Amniotic stem cell (primary cell): Measurements from ENCODE around the gene ACOX2.
A peak's percentile ranks its signal among the peaks of the same experiment; 100 is the strongest.

Experiments
- DNase-seq: peaks from one replicate; lab custom pipeline; 2025; lab: John Stamatoyannopoulos, UW

The ACOX2 gene

DNA sequence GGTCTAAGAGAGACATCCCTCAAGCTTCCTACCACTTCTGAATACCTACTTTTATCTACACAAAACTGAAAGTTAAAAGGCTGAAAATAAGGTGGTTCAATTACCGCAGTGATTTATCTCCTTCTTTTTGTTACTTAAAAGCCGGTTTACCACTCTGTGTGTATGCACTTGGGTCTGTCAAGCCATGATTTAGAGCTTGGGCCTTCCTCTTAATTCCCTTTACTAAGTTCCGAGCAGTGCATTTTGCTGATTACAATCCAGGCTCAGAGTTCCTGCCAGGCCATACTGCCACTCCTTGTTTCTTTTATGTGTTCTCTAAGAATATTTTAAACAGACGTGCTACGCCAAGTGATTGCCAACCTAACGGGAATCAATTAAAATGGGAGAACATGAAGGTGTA lies 28.6 kb downstream of the ACOX2 start:
- no peak for DNase-seq

DNA sequence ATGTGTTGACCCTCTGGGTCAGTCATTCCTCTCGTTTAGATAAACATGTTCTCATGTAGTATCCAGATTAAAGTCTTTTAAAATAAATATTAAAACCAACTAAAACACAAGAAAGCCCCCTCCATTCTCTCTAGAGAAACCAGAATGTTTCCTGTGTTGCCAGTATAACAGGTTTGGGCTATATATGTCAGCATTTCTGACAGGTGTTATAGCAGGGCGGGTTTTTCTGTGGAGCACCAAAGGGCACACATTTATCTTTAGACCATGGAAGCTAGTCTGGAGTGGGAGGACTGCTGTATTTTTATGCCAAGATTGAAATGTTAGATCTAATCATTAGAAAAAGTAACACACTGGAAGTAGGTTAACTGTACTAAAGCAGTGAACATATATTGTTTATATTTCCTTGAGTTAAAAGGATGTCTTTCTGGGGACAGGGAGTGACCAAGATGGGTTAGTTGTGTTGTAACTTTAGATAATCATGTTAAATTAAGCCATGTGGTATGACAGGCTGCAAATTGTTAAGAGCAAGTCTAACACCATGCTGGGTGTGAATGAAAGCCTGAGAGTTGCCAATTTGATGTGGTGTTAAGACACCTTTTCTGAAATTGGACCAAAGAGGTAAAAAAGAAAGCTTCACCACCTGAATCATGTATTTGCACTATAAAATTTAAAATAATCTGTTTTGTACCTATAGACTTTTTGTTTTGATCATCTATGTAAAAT lies 29.5 kb downstream of the ACOX2 start:
- DNase-seq, result no peak

DNA sequence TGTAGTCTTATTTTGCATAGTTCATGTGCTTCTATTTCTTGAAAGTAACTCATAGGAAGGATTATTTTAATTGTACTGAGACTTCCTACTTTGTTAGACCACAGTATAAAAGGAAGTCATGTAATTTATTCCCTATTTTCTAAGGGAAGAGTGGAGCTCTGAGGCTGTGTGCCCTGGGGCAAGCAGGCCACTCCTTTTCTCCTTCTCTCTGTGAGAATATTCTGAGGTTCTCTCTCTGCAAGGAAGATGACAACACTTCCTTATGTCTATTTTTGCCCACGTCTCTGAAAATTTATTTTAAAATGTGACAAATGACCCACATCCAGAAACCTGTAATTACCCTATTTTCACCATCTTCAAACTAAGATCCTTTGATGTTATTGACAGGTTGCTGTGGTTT lies 34.1 kb downstream of the ACOX2 start:
- DNase-seq, result no peak

DNA sequence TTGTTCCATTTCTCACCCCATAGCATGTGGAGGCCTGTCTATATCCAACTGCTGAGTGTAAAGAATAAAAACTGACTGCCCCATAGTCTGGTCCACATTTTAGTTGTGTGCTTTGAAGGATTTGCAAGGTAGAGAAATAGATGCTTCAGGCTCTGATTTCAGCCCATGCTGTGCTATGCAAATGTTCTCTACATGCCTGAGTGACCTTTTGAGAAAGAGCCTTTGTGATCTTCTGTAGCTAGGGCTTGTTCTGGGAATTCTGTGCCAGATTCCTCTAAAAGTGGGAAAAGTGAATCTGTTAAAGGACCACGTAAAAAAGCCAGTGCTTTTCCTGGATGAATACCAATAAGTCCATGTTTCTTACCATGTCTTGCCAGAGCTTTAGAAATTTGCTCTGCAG lies 39.9 kb downstream of the ACOX2 start:
- no peak for DNase-seq

DNA sequence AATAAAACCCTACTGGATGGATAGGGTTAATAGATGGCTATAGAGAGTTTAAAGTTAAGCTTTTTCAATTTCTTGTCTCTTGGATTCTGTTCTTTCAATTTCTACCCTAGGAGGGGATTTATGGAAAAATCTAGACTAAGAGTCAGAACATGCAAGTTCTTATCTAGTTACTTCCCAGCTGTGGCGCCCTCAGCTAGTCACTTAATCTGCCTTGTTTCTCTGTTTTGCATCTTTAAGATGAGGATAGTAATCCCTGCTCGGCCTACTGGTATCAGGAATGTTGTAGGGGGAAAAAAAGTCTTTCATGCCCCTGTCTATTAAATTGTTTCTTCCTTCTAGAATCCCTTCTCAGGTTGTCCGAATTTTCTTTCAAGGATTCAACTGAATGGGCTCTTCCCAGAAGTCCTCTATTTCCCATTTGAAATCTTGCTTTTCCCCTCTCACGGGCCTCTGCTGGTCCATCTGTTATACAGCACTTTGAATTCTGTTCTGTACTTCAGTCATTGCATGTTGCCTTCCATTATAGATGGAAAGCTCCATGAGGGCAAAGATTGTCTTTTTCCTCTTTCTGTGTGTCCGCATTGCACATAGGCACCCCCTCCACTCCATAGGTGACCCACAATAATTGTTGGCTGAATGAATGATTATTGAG lies 40.7 kb downstream of the ACOX2 start:
- no peak for DNase-seq

DNA sequence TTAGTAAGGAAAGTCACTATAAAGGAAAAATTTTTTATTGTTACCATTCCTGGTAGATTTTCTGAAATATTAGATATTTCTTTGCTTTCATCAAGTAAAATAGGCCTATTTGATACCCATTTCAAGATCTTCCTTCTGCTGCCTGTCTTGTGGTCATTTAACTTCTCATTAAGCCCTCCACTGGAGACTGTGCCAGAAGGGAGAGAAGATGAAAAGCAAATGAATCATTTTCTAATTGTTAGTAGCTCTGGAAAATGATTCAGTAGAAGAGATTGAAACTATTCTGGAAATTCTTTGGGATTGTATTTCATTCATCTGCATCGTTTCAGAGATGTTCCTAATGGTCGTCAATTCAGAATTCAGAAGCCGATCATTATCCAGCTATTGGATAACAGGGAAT lies 41.9 kb downstream of the ACOX2 start:
- no peak for DNase-seq

DNA sequence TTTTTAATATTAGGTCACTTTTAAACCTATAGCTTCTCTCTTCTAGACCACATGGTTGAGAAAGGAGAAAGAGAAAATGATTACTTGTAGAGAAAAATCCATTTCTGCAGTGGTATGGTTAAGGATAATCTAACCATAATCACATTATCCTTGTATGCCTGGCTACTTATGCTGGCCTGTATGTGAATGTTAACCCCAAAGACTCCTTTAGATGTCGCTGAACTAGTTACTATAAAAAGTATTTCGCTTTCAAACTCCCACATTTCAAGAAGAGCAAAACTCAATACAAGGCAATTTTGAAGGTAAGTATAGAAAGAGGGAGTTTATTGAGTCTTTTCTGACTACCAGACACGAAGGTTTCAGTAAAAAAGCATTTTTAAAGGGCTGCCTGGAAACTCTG lies 42.9 kb downstream of the ACOX2 start:
- no peak for DNase-seq

DNA sequence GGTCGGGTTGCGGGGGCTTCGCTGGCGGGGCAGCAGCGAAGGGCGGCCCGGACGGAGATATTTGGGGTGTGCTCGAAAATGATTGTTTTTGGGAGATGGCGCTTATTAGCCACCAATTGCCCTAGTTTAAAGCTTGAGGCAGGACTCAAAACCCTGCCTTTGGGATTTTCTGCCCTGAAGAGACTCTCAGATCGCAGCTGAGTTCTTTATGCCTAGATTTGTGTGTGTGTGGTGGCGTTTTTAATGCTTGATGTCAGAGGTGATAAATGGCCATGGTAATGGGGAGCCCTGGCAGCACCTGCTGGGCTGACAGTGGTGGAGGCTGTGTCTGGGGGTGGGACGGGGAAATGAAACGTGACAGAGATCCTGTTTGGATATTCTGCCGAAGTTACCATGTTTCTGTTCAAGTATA lies 44.5 kb downstream of the ACOX2 start:
- no peak for DNase-seq

DNA sequence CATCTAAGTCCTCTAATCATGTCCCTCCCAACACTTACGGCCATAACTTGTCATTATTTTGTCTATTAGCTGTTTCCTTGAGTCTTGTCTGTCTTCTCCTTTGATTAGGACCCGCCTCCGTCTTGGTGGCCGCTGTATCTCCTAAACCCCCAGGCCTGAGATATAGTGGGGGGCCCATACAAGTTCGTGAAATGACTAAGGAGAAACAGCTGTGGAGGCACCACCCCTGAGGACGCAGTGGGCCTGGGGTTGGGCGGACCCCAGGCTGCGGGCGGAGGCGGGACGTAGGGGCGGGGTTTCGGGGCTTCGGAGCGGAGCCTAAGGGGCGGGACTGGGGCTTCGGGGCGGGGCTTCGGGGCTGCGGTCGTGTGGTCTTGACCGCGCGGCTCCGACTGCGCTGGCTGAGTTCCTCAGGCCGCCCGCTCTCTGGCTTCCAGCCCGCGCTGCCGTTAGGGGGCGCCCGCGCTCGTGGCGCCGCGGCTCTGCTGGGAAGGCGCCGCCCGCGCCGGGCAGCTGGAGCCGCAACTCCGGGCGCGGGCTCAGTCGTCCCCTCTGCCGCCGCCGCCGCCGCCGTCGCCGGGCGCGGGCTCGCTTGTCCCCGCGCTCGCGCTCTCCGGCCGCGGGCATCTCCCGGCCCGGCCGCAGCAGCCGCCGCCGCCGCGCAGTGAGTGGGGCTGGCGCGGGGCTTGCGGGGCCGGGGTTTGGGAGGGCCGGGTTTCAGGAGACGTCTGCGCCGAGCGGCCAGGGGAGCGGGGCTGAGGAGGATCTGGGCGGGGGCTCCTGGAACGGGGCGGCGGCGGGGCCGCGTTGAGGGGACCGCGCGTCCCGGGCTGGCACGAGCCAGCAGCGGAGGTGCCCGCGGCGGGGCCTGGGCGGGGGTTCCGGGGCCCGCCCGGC lies 45.2 kb downstream of the ACOX2 start, which contains the start of gene KCTD6:
Gene KCTD6 (plus strand): TSS at position 591 of the 897 bp plus-strand sequence. CDS start 6,660 bp downstream, outside the sequence.
- peak; percentile 84 for DNase-seq

DNA sequence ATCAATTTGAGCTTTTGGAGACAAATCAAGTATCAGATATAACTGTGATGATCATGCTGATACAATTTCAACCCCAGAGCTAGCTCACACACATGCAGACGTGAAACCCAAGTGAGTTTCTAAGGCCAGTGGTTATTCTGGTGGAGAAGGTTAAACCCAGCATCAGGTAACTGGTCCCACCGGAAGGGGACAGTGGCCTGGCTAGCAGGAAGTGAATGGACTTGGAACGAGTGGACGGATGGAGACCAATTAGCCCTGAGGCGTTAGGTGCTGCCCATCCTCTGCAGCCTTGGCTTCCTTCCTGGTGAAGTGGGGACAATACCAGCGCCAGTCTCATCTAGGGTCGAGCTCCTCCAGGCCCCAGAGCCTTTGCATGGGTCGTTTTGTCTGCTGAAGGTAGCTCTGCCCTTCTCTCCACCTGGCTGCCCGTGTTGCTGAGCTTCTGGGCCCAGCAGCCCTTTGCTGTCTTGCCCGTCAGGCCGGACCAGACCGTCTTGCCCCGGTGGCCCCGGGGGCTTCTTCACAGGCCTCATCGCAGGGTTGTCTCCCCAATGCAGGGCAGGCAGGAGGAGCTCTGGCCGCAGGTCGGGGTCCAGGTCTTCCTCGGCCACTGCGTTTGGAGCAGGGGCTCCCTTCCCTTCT lies 46.0 kb downstream of the ACOX2 start:
- DNase-seq, result no peak

DNA sequence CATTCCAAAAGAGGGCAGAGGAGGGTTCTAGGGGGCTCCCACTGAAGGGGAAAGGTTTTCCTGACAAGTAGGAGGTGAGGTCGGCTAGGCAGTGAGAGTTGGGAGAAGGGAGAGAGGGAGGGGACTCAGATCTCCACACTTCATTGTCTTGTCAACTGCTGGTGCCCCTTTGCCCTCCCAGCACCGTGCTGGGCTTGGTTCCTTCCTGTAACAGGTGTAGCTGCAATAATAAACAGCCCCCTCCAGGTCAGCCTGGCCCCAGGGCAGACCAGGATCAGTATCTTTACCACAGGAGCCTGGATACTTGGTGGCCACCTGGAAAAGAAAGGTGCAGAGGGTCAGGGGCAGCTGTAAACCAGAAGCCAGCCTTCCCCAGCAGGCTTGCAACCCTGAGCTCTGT lies 48.0 kb downstream of the ACOX2 start:
- no peak for DNase-seq

DNA sequence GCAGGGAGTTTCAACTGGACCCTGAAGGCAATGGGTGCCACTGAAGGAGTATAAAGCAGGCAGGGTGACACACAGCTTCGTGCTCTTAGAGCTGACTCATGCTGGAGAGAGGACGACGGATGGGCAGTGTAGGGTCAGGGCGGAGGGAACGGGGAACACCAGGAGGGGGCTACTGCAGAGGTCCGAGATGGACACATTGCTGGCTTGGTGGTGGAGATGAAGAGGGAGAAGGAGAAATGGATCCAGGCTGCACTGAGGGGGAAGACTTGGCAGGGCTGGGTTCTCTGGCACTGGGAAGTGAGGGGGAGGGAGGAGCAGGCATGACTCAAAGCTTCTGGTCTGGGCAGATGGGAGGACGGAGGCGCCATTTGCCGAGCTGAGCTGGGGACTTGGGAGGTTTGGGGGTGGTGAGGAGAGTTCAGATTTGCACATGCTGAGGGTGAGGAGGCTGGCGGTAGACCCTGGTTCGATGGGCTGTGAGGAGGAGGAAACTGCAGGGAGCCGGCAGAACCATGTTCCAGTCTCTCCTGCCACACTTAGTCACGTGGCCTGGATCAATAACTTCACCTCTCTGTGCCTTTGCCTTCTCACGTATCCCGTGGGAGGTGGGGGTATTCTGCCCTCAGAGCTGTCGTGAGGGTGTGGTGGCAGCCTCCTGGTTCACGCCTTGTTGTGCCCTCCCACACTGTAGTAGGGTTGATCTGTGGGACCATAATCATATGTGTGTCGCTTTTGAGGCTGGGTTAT lies 49.7 kb downstream of the ACOX2 start:
- peak; percentile 8 for DNase-seq

DNA sequence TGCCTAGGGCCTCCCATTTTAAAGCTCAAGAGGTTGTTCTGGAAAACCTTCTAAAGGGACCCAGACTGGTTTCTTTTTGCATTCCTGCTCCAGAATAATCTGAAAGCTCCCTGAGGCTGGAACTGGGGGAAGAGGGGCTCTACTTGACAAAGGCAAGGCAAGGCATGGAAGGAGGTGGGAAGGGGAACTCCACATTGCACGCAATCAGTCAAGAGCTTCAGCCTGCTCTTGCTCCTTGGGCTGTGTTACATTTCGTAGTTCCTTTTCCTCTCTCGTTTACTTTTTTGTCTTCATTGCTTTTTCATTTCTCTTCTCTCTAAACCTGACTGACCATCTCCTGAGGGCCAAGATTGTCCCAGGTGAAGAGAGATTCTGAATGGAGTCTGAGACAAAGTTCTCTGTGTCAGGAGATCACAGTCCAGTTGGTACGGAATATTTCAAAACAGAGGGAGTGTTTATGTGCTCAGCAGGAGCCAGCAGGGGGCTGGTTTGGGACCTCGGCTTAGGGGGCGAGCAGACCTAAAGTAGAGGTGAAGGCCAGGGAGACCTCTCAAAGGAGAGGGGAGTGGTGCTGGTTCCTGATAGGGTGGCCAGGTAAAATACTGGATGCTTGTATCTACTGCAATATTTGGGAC lies 51.1 kb downstream of the ACOX2 start:
- no peak for DNase-seq

DNA sequence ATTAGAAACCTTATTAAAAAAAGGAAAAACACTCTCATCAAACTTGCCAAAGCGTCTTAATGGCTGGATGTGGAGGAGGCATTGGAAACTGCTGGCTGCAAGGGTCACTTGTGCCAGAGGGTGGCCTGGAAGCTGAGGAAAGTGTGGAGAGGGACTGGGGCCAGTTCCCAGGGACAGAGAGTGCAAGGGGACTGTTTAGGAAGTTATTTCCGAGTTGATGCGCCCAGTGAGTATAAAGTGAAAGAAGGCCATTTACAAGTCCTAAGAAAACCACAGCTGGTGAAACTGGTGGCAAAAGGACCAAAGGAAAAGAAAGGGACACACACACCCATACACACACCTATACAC lies 52.3 kb downstream of the ACOX2 start:
- no peak for DNase-seq

DNA sequence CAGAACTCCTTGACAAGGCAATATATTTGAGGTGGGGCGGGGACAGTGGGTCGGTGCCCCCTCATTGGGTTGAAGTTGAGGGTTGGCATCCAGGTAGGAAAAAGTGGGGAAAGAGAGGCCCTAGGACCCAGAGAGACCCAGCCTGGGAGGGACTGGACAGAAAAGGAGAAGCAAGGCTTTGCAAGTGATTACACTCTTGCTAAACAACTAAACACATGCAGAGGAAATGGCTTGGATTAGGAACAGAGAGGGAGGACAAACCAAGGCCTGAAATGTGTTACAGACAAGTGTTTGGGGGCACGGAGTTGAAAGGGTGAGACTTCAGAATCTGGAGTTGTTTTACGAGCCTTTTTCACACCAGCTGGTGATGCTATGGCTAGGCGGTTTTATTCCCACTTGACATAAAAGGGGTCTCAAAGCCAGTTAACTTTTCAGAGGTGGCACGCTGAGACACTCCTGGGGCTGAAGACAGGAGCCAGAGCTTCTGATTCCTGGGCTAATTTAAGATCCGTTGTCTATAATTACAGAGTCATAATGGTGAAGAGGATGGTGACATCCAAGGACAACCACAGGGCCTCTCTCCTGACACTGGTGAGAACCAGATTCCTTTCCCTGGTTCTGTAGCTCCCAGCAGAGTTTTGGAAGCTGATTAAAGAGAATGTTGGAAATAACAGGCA lies 52.8 kb downstream of the ACOX2 start:
- no peak for DNase-seq

DNA sequence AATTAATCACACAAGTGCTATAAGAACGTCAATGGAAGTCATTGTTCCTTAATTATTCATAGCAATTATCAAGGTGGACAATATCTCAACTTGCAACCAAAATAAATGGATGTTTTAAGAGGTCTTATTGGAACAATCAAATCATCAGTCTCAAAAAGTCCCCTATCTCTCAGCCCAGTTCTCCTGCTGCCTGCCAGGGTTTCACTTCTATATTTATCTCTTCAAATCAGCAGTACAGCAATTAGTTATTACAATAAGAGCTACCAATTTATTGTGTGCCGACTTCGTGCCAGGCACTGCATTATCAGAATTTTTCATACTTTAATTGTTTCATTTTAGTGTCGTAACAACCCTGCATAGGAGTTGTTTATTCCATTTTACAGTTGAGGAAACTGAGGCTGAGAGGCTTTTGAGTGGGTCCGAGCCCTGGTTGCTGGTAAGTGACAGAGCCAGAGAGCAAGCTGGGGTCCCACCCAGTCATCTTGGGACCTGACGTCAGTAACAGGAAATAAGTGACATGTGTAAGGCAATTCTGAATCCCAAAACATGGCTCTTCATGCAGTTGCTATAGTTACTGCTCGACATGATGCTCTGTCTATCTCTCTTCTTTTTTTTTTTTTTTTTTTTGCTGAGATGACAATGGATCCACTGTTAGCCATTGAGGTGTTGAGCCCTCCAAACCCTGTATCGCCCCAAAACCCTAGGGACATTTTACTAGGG lies 53.9 kb downstream of the ACOX2 start:
- no peak for DNase-seq

DNA sequence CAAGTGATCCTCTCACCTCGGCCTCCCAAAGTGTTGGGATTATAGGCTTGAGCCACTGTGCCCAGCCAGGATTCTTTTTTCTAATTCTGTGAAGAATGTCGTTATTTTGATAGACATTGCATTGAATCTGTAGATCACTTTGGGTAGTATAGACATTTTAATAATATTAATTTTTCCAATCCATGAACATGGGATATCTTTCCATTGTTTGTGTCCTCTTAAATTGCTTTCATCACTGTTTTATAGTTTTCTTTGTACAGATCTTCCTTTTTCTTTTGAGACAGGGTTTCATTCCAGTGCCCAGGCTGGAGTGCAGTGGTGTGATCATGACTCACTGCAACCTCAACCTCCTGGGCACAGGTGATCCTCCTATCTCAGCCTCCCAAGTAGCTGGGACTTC lies 56.7 kb downstream of the ACOX2 start:
- no peak for DNase-seq

DNA sequence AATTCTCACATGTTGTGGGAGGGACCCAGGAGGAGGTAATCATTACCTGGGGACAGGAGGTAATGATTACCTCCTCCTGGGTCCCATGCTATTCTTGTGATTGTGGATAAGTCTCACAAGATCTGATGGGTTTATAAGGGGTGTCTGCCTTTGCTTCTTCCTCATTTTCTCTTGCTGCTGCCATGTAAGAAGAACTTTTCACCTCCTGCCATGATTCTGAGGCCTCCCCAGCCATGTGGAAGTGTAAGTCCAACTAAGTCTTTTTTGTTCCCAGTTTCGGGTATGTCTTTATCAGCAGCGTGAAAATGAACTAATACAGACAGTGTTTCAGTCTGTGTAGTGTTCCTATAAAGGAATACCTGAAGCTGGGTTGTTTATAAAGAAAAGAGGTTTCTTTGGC lies 58.2 kb downstream of the ACOX2 start:
- DNase-seq, result no peak

DNA sequence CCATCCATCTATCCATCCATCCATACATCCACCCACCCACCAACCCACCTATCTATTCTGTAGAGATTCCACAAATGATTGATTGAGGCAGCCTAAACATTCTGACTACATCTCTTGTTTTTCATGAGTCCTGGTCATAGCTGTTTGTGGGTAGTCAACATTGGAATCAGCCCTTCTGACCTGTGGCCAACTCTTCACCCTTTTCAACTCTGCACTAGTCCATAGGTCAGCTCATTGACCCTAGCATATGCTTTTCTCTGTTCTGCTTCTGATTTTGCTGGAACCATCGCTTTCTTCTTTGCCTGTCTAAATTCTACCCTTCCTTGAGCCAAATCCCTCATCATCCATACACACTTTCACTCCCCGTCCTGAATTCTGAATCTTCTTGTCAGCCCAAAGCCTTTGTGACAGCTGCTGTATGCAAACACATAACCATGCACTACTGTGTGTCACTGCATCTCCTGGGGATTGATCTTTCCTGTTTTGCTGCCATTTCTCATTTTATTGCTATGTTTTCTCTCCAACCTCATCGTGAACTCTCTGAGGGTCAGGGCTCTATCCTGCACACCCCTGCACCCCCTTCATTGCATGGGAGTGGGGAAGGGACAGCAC lies 61.9 kb downstream of the ACOX2 start:
- DNase-seq, result no peak
